ENCODE measurements around the gene ZNF446. TPM values are rescaled to one million over a fixed set of nuclear protein-coding genes. Genes with fewer than 3 reads are reported as not detected.
"Not testable (repeated sequence)": the region's sequence is repeated elsewhere in the genome, so short reads cannot be mapped to it uniquely, and the experiment has no call there.

The ZNF446 gene
- total RNA-seq, 4 donors from 2014 or later = 14.7 to 29.8 (median 22.8) TPM

DNA sequence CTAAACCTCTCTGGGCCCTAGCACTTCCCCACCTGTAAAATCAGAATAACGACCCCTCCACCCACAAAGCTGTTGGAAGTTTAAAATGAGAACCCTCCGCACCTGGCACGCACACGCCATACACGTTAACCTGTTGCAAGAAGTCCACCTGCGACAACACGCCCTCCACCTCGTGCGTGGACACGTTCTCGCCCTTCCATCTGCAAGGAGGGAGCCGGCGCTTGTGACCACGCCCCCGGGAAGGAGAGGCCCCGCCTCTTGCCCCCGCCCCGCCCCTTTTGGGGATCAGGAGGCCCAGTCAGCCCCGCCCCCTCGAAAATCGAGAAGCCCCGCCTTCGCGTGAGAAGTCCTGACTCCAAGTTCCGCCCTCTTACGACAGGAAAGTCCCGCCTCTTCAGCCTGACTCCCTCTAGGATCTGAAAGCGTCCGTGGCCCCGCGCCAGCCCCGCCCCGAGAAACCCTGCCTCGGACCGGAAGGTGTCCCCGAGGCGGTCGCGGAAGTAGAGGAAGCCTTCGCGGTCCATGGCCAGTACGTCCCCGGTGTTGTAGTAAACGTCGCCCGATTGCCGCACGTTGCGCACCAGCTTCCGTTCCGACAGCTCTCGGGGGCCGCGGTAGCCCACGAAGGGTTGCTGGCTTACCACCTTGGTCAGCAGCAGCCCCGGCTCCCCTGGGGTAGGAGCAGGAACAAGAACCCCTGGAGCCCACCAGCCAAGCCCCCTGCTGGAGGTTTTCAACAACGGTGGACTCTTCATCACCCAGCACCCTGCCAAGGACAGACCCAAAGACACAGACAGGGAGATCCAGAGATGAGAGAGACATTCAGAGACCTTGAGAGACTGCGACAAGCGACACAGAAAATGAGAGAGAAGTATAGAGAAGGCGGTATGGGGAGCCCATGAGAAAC, 23.1 kb downstream of the ZNF446 start:
- 2 to 3% methylated on average over 43 to 51 of the region's 60 CpGs for WGBS, 2 donors
- TF ChIP-seq, protein P1, sequence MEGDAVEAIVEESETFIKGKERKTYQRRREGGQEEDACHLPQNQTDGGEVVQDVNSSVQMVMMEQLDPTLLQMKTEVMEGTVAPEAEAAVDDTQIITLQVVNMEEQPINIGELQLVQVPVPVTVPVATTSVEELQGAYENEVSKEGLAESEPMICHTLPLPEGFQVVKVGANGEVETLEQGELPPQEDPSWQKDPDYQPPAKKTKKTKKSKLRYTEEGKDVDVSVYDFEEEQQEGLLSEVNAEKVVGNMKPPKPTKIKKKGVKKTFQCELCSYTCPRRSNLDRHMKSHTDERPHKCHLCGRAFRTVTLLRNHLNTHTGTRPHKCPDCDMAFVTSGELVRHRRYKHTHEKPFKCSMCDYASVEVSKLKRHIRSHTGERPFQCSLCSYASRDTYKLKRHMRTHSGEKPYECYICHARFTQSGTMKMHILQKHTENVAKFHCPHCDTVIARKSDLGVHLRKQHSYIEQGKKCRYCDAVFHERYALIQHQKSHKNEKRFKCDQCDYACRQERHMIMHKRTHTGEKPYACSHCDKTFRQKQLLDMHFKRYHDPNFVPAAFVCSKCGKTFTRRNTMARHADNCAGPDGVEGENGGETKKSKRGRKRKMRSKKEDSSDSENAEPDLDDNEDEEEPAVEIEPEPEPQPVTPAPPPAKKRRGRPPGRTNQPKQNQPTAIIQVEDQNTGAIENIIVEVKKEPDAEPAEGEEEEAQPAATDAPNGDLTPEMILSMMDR (IDR thresholded peaks at IDR 0.05) = peak in 1 of 3 donors; percentile 31
- TF ChIP-seq POLR2A (IDR thresholded peaks at IDR 0.05) = no peak
- peak overlapping the region; percentile 55 for H3K4me3 ChIP-seq (ENCODE audit: low read depth, poor library complexity, severe bottlenecking)
- intact Hi-C loops (cut with DNase I; ENCODE audit: low total_unique reads) = no loop called here
- peak; percentile 99 to 100 for DNase-seq (ENCODE audit: low spot score in 2 of 2)

DNA sequence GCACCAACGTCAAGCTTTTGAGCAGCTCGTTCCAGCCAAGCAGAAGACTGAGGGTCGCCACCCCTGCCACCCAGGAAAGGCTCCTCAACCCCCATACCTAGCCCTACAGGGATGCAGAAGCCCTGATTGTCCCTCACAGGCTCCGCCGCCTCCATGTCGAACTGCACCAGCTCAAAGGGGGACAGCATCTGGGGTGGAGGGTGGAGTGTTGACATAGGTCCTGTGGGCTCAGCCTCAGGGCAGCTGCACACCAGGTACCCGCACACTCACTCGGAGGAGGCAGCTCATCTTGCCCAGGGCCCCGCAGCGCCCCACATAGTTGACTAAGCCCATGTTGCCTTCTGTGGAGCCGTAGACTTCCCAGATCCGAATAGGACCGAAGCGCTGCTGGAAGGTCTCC, 24.1 kb downstream of the ZNF446 start:
- intact Hi-C loops (cut with DNase I; ENCODE audit: low total_unique reads) = no loop called here
- 95 to 96% methylated on average over 14 of the region's 14 CpGs for WGBS, 2 donors
- no peak overlapping the region for H3K4me3 ChIP-seq (ENCODE audit: low read depth, poor library complexity, severe bottlenecking)
- TF ChIP-seq POLR2A (IDR thresholded peaks at IDR 0.05) = no peak
- TF ChIP-seq, protein P1 (IDR thresholded peaks at IDR 0.05) = no peak
- DNase-seq (ENCODE audit: low spot score in 2 of 2) = no peak

DNA sequence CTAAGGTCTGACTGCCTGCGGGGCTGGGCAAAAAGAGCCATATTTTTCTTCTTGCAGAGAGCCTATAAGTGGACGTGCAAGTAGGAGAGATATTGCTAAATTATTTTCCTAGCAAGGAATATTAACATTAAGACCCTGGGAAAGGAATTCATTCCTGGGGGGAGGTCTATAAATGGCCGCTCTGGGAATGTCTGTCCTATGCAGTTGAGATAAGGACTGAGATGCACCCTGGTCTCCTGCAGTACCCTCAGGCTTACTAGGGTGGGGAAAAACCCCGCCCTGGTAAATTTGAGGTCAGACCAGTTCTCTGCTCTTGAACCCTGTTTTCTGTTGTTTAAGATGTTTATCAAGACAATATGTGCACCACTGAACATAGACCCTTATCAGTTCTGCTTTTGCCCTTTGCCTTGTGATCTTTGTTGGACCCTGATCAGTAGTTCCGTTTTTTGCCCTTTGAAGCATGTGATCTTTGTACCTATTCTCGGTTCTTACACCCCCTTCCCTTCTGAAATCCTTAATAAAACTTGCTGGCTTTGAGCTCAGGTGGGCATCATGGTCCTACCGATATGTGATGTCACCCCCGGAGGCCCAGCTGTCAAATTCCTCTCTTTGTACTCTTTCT, 31.6 kb downstream of the ZNF446 start:
- 76 to 89% methylated on average over 7 to 8 of the region's 8 CpGs for WGBS, 2 donors
- DNase-seq (ENCODE audit: low spot score in 2 of 2); intact Hi-C loops (cut with DNase I; ENCODE audit: low total_unique reads); H3K4me3 ChIP-seq (ENCODE audit: low read depth, poor library complexity, severe bottlenecking): not testable (repeated sequence)

DNA sequence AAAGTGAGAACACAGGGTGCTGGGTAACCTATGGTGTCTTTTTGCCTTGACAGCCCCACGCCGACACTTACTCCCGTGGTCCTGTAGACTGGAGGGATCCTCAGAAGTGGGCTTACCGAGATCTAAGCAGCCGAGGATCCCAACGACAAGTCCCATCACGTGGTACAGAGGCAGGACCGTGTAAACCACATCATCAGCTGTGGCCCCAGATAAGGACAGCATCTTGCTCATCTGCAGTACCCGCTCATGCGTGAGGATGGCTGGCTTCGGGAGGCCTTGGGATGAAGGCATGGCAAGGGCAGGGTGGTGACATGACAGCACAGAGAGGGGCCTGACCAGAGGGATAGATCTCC, 33.6 kb downstream of the ZNF446 start:
- WGBS, 2 donors = 80 to 84% methylated on average over 11 of the region's 11 CpGs
- TF ChIP-seq, protein P1 (IDR thresholded peaks at IDR 0.05) = no peak

DNA sequence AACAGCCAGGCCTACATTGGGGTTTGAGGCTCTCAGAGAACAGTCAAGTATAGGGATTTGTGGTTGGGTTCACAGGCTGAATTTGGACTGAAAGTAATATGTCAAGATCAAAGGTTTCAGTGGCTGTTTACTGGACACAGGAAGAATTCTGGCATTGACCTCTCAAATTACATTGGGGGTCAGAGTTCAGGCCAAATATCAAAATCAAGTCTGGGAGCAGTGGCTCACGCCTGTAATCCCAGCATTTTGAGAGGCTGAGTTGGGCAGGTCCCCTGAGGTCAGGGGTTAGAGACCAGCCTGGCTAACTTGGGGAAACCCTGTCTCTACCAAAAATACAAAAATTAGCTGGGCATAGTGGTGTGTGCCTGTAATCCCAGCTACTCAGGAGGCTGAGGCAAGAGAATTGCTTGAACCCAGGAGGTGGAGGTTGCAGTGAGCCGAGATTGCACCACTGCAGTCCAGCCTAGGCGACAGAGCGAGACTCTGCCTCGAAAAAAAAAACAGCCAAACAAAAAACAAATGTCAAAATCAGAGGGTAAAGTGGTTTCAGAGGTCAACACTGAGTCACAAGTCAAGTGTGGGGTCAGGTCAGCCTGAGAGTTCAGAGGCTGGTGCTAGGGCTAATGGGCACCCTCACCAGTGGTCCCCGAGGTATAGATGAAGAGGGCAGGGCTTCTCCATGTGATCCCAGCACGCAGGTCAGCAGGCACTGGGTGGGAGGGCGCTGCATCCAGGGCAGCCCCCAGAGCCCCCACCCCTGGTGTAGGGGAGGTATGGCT, 34.1 kb downstream of the ZNF446 start:
- WGBS, 2 donors = 81 to 82% methylated on average over 8 of the region's 8 CpGs
- no peak for TF ChIP-seq POLR2A (IDR thresholded peaks at IDR 0.05)
- TF ChIP-seq, protein P1 (IDR thresholded peaks at IDR 0.05) = no peak
- no peak for DNase-seq (ENCODE audit: low spot score in 2 of 2)
- H3K4me3 ChIP-seq (ENCODE audit: low read depth, poor library complexity, severe bottlenecking) = no peak overlapping the region
- intact Hi-C loops (cut with DNase I; ENCODE audit: low total_unique reads) = no loop called here

More for the DNA sequence above, 33.6 kb downstream of the ZNF446 start:
- no peak for DNase-seq (ENCODE audit: low spot score in 2 of 2)
- H3K4me3 ChIP-seq (ENCODE audit: low read depth, poor library complexity, severe bottlenecking) = no peak overlapping the region
- intact Hi-C loops (cut with DNase I; ENCODE audit: low total_unique reads) = no loop called here
